ENCODE measurements around the gene NCAPH2.

Gene NCAPH2

DNA sequence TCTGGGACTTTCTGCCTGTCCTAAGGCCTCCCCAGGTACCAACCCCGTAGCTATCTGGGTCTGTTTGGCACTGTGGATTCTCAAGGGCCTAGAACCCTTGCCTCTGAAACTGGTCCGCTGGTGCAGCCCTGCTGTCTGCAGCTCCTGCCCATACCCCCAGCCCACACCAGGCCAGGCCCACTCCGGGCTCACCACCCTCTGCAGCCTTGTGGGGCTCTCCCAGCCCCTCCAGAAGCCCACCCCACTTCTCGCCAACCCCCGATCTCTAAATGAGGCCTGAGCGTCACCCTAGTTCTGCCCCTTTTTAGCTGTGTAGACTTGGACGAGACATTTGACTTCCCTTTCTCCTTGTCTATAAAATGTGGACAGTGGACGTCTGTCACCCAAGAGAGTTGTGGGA is 42.4 kb downstream of the NCAPH2 start:
- no peak for DNase-seq

DNA sequence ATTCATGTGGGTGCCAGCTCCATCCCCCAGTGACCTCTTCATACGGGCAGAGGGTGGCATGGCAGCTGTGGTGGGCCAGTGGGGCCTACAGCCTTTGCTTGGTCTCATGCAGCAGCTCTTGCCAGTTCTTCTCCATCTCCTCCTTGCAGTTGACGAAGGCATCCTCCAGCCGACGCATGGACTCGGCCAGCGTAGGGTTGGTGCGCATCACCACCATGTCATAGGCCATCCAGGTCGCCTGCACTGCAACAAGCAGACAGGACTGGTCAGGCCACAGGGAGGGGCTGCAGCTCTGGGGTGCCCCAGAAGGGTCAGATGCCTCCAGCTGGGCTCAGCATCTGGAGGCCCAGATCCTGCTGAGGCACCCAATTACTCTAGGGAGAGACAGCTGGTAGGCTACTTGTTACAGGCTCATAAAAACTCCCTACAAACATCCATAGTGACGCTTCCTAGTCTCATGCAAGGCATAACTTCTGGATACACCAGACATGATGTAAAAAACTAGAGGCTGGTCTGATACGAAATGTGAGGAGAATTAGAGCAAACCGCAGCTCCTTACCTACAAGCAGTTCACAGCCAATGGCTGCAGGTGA is 43.2 kb downstream of the NCAPH2 start:
- DNase-seq, result no peak

DNA sequence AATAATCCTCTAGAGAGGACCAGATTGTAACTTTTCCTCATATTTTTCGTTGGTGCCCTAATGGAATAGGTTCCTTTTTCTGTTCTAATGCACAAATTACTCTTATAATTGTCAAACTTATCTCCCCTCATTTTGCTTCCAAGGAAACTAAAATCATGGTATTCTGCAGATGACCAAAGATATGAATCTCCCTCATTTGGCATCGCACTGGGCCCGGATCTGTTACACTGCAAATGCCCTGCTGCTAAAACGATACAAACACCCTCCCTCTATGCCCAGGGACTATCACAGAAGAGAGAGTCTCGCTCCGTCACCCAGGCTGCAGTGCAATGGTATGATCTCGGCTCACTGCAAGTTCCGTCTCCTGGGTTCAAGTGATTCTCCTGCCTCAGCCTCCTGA is 45.3 kb downstream of the NCAPH2 start:
- no peak for DNase-seq

DNA sequence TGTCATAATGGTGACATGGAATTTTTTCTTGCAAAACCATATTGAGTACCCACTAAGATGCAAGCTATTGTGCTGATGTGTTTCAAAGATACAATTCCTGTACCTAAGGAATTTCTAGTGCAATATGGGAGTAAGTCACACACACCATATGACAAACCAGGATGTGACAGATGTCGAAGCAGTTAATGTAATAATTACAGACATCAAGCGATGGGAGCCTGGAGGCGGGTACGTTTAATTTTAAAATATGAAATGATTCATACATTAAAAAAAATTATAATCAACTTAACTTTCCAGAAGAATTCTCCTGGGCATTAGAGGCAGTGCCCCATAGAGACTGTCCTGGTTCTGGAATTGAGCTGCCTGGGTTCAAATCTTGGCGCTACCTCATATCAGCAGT is 48.7 kb downstream of the NCAPH2 start:
- DNase-seq, result no peak

DNA sequence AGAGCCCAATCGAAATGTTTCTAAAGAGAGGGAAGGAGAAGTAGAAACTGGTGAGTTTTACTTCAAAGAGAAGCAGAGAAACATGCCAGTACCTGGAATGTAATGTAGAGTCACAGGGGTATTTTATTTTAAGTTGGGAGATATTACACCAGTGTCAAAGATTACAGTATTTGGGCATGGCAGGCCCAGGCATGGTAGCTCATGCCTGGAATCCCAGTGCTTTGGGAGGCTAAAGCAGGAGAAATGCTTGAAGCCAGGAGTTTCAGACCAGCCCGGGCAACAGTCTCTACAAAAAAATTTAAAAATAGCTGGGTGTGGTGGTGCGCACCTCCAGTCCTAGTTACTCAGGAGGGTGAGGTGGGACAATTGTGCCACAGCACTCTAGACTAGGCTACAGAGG is 52.0 kb downstream of the NCAPH2 start:
- no peak for DNase-seq

DNA sequence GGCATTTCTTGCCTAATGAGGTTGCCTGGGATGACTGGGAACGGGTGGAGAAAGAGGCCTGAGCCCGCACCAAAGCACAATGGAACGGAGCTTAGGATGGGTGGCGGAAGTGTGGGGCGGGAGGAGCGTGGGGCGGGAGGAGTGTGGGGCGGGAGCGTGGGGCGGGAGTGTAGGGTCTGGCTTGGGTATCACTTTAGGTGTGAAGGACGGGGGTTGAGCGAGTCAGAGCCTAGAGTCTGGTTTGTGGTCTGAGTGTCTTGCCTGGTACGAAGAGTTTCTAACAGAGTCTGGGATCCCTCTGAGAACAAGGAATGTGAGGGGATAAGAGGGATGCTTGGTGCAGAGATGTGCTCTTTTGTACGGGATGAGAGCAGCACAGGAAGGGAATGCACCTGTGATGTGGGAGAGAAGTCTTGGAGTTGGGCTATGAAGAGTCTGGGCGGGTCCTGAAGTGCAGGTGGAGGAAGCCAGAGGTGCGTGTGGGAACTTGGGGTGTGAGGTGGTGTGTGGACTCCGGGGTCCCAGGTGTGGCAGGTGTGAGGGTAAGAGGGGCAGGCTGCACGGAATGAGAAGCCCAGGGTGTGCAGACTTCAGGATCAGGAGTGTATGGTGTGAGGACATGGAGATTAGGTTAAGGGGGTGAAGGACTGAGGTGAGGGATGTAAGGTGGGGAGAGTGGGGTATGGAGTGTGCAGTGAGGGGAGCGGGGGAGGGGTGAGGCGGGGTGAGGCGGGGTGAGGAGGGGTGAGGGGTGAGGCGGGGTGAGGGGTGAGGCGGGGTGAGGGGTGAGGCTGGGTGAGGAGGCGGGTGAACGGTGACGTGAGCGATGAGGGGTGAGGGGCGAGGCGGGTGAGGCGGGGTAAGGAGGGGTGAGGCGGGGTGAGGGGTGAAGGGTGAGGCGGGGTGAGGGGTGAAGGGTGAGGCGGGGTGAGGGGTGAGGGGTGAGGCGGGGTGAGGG is 53.7 kb downstream of the NCAPH2 start:
- no peak for DNase-seq

DNA sequence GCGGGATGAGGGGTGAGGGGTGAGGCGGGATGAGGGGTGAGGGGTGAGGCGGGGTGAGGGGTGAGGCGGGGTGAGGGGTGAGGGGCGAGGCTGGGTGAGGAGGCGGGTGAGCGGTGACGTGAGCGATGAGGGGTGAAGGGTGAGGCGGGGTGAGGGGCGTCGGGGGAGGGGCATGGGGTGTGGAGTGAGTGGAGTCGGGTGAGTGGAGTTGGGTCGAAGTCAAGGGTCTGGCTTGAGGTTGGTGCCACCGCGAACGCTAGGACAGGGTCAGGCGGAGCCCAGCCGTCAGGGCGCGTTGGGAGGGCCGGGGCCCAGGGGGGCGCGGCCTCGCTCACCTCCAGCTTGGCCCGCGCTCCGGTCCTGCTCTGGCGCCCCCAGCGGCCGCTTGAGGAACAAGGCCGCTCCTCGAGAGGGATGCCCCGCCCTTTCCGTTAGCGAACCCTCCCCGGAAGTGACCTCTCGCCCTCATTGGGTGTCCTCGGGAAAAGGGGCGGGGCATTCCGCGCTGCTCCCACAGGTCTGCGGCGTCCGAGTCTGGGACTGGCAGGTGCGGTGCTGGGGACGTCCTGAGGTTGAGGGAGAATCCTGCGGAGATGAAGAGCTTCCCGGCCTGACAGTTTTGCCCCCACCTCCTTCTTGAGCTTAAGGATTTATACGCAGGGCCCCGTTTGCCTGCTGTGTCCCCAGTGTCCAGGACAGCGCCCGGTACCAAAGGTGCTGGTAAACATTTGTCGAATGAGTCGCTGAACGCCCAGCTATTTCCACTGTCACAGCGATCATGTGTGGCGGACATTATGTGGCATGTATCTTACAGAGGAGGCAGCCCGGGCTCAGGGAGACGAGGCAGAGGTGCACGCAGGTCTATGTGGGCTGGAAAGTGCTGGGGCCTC is 54.7 kb downstream of the NCAPH2 start, which contains the start of gene SYCE3:
Gene SYCE3 (minus strand): TSS at position 397 of the 890 bp plus-strand sequence. CDS start 6,514 bp downstream, outside the sequence.
- peak; percentile 63 for DNase-seq

DNA sequence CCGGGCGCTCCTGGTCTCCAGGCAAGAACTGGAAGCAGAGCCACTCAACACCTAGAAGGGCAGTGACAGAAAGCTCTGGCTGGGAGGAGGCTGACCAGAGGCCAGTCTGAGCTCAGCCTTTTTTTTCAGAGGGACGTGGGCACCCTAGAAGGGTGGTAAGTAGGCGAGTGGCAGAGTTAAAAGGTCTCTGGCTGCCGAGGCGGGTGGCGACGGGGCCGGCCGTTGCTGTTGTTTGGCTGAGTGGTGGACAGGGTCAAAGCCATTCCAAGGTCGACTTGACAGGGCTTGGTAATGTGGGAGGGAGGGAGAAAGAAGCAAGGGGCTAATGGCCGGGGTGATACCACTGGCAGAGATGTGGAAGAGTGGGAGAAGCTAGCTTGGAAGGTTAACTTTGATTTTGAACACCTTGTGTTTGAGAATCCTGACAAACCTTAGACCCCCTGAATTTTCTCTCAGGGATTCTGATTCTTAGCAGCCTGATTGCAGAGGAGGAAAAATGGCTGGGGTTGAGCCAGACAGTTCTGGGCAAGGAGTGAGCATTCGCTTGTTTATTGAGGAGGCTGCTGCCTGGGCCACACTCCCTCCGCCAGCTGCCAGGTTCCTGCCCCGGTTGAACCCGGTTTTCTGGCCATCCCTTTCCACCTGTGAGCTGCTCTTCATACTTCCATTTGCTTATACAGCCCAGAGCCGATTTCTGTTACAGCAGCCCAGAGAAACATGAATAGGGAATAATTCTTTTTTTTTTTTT is 55.6 kb downstream of the NCAPH2 start:
- no peak for DNase-seq

DNA sequence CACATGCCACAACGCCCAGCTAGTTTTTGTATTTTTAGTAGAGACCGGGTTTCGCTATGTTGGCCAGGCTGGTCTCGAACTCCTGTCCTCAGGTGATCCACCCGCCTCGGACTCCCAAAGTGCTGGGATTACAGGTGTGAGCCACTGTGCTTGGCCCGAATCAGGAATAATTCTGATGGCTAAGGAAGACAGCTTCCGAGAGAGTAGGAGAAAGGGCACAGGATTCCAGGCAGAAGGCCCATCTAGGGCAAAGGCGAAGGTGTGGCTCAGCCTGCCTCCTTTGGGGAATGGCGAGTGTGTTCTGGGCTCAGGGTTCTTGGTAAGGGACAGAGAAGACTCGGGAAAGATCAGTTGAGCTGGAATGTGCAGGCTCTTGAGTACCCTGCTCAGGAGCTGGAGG is 56.3 kb downstream of the NCAPH2 start:
- DNase-seq, result no peak

DNA sequence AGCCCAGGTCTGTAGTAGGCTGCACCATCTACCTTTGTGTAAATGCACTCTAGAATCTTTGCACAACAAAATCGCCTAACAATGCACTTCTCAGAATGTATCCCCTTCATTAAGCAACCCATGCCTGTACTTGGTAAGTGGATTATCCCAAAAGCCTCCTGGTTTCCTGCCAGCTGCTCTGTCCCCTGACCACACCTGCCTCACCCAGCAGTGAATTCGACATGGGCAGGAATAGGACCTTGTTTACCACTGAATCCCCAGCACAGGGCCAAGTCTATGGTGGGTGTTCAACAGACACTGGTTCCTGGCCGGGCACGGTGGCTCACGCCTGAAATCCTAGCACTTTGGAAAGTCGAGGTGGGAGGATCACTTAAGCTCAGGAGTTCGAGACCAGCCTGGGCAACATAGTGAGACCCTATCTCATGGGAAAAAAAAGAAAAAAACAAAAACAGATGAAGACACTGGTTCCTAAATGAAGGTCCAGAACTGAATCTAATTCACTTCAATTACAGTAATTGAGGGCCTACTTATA is 59.8 kb downstream of the NCAPH2 start:
- DNase-seq, result no peak

DNA sequence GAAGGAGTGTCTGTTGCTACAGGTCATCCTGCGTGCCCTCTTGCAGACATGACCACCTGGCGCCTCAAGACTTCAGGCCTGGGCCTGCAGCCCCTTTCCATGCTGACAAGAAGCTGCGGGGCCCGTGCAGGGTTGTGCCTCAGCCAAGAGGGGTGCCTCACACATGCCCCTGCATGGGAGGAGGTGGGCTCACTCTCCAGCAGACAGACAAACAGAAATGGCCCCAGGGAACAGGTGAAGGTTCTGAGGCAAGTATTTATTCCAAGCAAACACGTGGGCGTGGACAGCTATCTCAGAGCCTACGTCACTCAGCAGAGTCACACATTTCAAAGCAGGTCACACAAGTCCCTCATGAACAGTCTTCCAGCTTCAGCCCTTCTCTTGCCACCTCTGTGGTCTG is 60.6 kb downstream of the NCAPH2 start:
- no peak for DNase-seq

DNA sequence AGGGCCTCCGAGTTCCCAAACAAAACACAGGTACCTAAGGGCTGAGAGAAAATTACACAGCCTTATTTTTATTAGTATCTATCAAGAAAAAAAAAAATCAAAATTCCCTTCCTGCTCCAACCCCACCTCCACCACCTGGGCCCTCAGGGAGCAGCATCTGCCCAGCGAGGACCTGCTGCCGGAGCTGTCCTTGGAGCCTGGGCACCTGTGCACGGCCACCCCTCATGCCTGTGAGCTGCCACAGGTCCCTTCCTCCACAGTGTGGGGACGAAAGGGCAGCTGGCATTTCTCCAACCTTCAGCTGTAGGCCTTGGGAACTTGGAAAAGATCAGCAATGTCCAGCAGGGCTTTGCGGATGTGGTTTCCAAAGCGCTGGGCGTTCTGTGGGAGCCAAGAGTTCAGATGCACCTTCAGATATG is 61.0 kb downstream of the NCAPH2 start:
- no peak for DNase-seq

DNA sequence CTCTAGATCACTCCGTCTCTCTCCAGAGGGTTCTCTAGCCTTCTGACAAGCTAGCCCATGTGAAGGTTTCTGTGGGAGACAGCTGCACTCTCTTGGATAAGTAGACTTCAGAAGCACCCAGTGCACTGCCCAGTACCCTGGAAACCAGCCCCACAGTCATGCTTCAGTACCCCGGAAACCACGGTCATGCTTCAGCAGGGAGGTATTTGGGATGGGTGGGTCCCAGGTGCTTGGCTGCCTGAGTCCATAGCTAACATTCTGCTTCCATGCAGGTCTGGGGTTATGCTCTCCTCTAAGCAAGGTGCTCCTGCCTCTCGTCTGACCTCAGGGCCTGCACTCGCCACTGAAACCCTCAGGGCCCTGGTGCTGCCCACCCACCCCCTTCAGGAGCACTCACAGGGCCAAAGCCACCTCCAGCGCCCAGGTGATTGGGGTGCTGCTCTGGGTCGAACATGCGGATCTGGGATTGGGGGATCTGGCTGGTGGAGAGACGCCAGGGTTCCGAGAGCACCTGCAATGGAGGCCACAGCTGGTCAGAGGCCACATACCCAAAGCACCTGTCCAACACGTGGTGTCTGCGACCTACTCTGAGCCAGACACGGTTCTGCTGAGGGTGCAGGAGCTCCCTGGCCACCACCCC is 62.0 kb downstream of the NCAPH2 start:
- no peak for DNase-seq

DNA sequence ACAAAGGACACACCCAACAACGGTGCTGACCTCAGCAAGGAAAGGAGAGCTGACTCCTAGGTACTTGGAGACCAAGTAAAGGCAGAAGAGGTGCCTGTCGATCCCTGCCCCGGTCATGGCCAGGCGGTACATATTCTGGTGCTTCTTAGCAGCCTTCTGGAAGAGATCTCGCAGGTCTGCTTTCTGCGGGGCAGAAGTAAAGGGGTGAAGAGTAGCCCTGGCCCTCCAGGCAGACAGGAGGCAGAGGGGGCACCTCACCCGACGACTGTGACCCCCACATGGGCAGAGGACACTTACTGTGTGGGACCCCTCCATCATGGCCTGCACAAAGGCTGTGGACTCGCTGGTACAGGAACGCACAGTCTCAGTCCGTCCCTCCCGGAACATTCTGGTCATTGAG is 62.8 kb downstream of the NCAPH2 start:
- DNase-seq, result no peak

DNA sequence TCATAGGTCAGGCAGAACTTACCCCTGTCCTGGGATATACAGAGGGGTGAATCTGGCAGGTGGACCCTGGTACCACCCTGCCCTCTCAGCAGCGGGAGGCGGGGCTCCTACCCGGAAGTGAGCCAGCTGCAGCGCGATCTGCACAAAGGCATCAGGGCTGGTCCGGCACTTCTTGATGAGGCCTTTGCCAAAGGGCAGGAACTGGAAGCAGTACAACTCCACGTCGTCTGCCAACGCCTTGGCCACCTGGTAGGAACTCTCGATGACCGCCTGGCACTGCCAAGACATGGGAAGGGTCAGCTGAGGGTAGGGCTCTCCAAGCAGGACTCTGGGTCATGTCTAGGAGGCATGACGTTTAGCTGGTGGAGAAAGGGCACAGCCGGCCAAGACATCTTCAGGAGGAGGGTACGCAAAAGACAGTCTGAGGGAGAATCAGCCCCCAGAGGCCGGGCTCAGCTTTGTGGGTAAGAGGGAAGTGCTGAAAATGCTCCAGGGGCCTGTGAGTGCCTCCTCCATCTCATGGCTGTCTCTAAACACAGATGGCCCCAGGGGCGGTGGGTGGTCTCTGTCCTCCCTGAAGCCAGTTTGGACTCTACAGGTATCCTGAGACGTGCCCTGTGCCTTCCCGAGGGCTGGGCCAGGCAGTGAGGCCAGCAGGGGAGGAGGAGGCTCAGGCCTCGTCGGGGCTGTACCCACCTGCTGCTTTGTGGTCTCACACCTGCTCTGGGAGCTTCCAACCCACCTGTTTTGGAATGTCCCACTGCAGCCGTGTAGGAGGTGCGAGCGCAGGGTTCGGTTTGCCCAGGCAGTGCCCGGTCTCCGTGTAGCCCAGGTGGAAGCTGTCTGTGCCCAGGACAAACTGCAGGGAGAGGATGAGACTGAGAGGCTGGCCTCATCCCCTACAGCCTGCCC is 63.5 kb downstream of the NCAPH2 start:
- no peak for DNase-seq

DNA sequence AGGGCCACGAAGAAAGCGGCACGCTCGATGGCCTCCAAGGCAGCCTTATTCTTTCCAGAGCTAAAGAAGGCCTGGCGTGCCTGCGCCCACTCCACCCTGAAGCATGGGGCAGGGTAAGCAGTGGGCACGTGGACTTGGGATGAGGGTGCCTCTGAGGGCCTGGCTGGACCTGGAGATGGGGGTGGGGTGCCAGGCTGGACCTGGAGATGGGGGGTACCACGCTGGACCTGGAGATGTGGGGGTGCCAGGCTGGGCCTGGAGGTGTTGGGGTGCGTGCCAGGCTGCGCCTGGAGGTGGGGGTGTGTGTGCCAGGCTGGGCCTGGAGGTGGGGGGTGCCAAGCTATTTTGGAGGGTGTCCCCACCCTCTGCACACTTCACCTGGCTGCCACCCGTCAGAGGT is 64.9 kb downstream of the NCAPH2 start:
- no peak for DNase-seq

DNA sequence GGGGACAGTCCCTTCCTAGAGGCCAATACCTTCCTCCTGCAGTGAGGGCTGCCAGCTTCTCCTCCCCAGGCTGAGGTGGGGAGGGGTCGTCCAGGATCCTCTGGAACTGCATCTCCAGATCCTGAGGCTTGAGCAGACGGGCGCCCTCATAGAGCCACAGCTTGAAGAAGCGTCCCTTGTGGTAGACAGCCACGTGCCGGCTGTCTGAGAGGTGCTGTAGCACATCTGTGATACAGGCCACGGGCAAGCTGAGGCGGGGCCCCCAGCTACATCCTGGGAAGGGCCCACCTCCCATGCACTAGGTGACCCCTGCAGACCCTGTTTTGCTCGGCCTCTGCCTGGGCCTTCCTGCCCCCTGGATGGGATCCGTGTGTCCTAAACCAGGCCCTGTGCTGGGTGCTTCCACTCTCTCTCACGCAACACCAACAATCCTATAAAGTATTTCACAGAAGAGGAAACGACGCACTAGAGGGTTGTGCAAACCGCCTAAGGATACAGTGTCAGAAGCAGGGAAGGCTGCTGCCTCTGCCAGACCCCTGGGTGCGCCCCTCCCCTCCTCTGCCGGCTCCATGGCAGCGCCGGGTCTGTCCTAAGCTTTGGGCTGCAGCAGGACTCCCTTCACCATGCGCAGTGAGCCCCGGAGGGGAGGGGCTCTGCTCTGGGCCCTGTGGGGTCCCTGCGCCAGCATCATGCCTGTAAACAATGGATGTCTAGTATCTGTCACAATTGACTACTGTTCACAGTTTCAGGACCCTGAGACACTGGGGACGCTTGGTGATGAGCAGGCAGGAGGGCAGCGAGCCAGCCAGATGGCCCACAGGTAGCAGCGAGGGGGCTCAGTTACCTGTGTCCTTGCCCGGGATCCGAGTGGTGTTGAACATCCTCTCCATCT is 65.7 kb downstream of the NCAPH2 start:
- no peak for DNase-seq

DNA sequence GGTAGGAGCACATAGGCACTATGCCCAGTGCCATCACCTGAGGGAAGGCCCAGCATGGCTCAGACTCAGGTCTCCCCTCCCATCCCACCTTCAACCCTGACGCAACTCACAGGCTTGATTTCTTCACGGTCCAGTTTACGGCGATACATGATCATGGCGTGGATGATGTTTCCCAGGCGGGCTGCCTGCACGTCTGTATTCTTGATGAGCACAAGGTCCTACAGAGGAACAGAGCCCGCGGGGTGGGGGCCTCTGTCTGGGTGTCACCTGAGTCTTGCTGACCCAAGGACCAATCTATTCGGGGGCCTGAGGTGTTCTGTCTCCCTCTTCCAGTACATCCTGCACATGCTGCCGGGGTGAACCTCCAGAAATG is 66.3 kb downstream of the NCAPH2 start:
- DNase-seq, result no peak

Measured in DMS79 (cell line).